Measurements from ENCODE around the gene OR6C3.
"Not testable (repeated sequence)": the region's sequence is repeated elsewhere in the genome, so short reads cannot be mapped to it uniquely, and the experiment has no call there.

Gene OR6C3

GRCh38 chr12:55330446-55330845 is at the start of gene OR6C3:
Gene OR6C3, plus strand, starts transcription at chr12:55330746. Its CDS starts 955 bp downstream, at chr12:55331701.
- Histone ChIP-seq H3K9me3 (no peaks in the 10 kb centered on the region), H3K27ac (no peak within 1 kb of the TSS), H3K36me3 (no peaks in the 10 kb centered on the region), H3K9ac (no peak within 1 kb of the TSS), H3K4me3 (no peak within 1 kb of the TSS), H3K27me3 (no peaks in the 10 kb centered on the region), H3K4me1 (no peaks in the 10 kb centered on the region), H4K20me1 (no peaks in the 10 kb centered on the region), H3K4me2 (no peak within 1 kb of the TSS)
- no peak for TF ChIP-seq Cebpa-rat (IDR thresholded peaks at IDR 0.05)

- Histone ChIP-seq H3K4me2 (no peak overlapping the region), H3K27ac (no peak overlapping the region), H3K9ac (no peak overlapping the region), H3K4me1 (no peaks in the 10 kb centered on the region), H3K36me3 (no peaks in the 10 kb centered on the region), H3K27me3 (no peaks in the 10 kb centered on the region), H3K4me3 (no peak overlapping the region), H4K20me1 (no peaks in the 10 kb centered on the region), H3K9me3 (0 out of 2 replicates have a peak, but pooled peaks cover 3% of the 10 kb centered on the region)
- no peak for TF ChIP-seq Cebpa-rat (IDR thresholded peaks at IDR 0.05)
These were observed 49.6 kb upstream of the OR6C3 start for GRCh38 chr12:55280991-55281390.

GRCh38 chr12:55289999-55290398 is 40.5 kb upstream of the OR6C3 start:
- Histone ChIP-seq H3K27ac (no peak overlapping the region), H3K4me3 (no peak overlapping the region), H3K4me2 (no peak overlapping the region), H3K9ac (no peak overlapping the region), H4K20me1 (no peaks in the 10 kb centered on the region), H3K4me1 (no peaks in the 10 kb centered on the region), H3K27me3 (no peaks in the 10 kb centered on the region), H3K9me3 (no peaks in the 10 kb centered on the region), H3K36me3 (no peaks in the 10 kb centered on the region)
- no peak for TF ChIP-seq Cebpa-rat (IDR thresholded peaks at IDR 0.05)

GRCh38 chr12:55296469-55296868 is 34.1 kb upstream of the OR6C3 start, which contains the start of gene OR6C6:
Gene OR6C6, minus strand, starts transcription at chr12:55296569. Its CDS starts 1,337 bp downstream, at chr12:55295232.
- Histone ChIP-seq H3K4me2 (no peak within 1 kb of the TSS), H3K4me3 (no peak within 1 kb of the TSS), H3K27ac (no peak within 1 kb of the TSS), H3K36me3 (no peaks in the 10 kb centered on the region), H3K9me3 (no peaks in the 10 kb centered on the region), H3K4me1 (no peaks in the 10 kb centered on the region), H3K27me3 (no peaks in the 10 kb centered on the region), H4K20me1 (no peaks in the 10 kb centered on the region), H3K9ac (no peak within 1 kb of the TSS)
- no peak for TF ChIP-seq Cebpa-rat (IDR thresholded peaks at IDR 0.05)

- Histone ChIP-seq H3K9ac (no peak within 1 kb of the TSS), H3K4me2 (no peak within 1 kb of the TSS), H3K27ac (no peak within 1 kb of the TSS), H3K4me3 (no peak within 1 kb of the TSS), H3K27me3 (no peaks in the 10 kb centered on the region), H3K9me3 (no peaks in the 10 kb centered on the region), H4K20me1 (no peaks in the 10 kb centered on the region), H3K4me1 (no peaks in the 10 kb centered on the region), H3K36me3 (no peaks in the 10 kb centered on the region)
- TF ChIP-seq Cebpa-rat (IDR thresholded peaks at IDR 0.05): no peak
These were observed 16.5 kb upstream of the OR6C3 start, which contains the start of gene OR6C1 for GRCh38 chr12:55314043-55314442. Gene OR6C1, plus strand, starts transcription at chr12:55314343. Its CDS starts 6,257 bp downstream, at chr12:55320600.

- TF ChIP-seq Cebpa-rat (IDR thresholded peaks at IDR 0.05): no peak
These were observed 10.3 kb upstream of the OR6C3 start for GRCh38 chr12:55320201-55320600.

GRCh38 chr12:55325801-55326200 is 4.7 kb upstream of the OR6C3 start:
- not testable (repeated sequence) for H3K4me2 ChIP-seq, H3K27ac ChIP-seq, H3K27me3 ChIP-seq, H3K4me3 ChIP-seq, H3K4me1 ChIP-seq, H4K20me1 ChIP-seq, H3K36me3 ChIP-seq, H3K9ac ChIP-seq, H3K9me3 ChIP-seq

More at GRCh38 chr12:55320201-55320600, 10.3 kb upstream of the OR6C3 start:
- Histone ChIP-seq H4K20me1 (no peaks in the 10 kb centered on the region), H3K27me3 (no peaks in the 10 kb centered on the region), H3K4me1 (no peaks in the 10 kb centered on the region), H3K27ac (no peak overlapping the region), H3K9me3 (no peaks in the 10 kb centered on the region), H3K4me2 (no peak overlapping the region), H3K4me3 (no peak overlapping the region), H3K9ac (no peak overlapping the region), H3K36me3 (no peaks in the 10 kb centered on the region)

GRCh38 chr12:55336002-55336401 is 5.5 kb downstream of the OR6C3 start:
- TF ChIP-seq Cebpa-rat (IDR thresholded peaks at IDR 0.05): no peak
- Histone ChIP-seq H4K20me1 (no peaks in the 10 kb centered on the region), H3K4me1 (no peaks in the 10 kb centered on the region), H3K27me3 (no peaks in the 10 kb centered on the region), H3K4me2 (no peak overlapping the region), H3K9ac (no peak overlapping the region), H3K36me3 (no peaks in the 10 kb centered on the region), H3K9me3 (no peaks in the 10 kb centered on the region), H3K4me3 (no peak overlapping the region), H3K27ac (no peak overlapping the region)

- not testable (repeated sequence) for H3K9ac ChIP-seq, H3K4me3 ChIP-seq, H3K36me3 ChIP-seq, H3K27me3 ChIP-seq, H3K27ac ChIP-seq, H3K4me2 ChIP-seq, H4K20me1 ChIP-seq, H3K4me1 ChIP-seq, H3K9me3 ChIP-seq
These were observed 24.8 kb downstream of the OR6C3 start for GRCh38 chr12:55355338-55355737.

GRCh38 chr12:55362675-55363074 is 32.1 kb downstream of the OR6C3 start, which contains the start of gene OR6C75:
Gene OR6C75, plus strand, starts transcription at chr12:55362975. Its CDS starts 2,136 bp downstream, at chr12:55365111.
- Histone ChIP-seq H3K9ac (no peak within 1 kb of the TSS), H3K27me3 (no peaks in the 10 kb centered on the region), H3K36me3 (no peaks in the 10 kb centered on the region), H3K4me1 (no peaks in the 10 kb centered on the region), H3K4me3 (no peak within 1 kb of the TSS), H3K4me2 (no peak within 1 kb of the TSS), H4K20me1 (no peaks in the 10 kb centered on the region), H3K9me3 (no peaks in the 10 kb centered on the region), H3K27ac (no peak within 1 kb of the TSS)
- no peak for TF ChIP-seq Cebpa-rat (IDR thresholded peaks at IDR 0.05)

GRCh38 chr12:55365086-55365485 is 34.5 kb downstream of the OR6C3 start:
- Histone ChIP-seq H3K9me3 (no peaks in the 10 kb centered on the region), H3K27ac (no peak overlapping the region), H3K27me3 (no peaks in the 10 kb centered on the region), H4K20me1 (no peaks in the 10 kb centered on the region), H3K4me2 (no peak overlapping the region), H3K4me1 (no peaks in the 10 kb centered on the region), H3K4me3 (no peak overlapping the region), H3K36me3 (no peaks in the 10 kb centered on the region), H3K9ac (no peak overlapping the region)
- no peak for TF ChIP-seq Cebpa-rat (IDR thresholded peaks at IDR 0.05)
